Parathyroid adenoma (tissue), 2 donors: ENCODE measurements around the gene LAMTOR3.

ENCODE experiments used
- H2AFZ ChIP-seq: fragments of 300-600 bp; sonication (generic); one replicate; pipeline ENCODE4 v1.7.0; 2017; ENCODE audit warnings: antibody characterized with exemption, mild to moderate bottlenecking
- H3K27ac ChIP-seq: fragments of 300-600 bp; sonication (generic); one replicate; pipeline ENCODE4 v1.7.0; 2017
- H3K27me3 ChIP-seq: fragments of 300-600 bp; sonication (generic); one replicate; pipeline ENCODE4 v1.7.0; 2017; ENCODE audit warnings: low read length; ENCODE audit not compliant: control insufficient read depth, insufficient read depth
- H3K36me3 ChIP-seq: fragments of 300-600 bp; sonication (generic); one replicate; pipeline ENCODE4 v1.7.0; 2017; ENCODE audit warnings: low read length; ENCODE audit not compliant: control insufficient read depth, insufficient read depth
- H3K4me1 ChIP-seq: fragments of 300-600 bp; sonication (generic); one replicate; pipeline ENCODE4 v1.7.0; 2017; ENCODE audit warnings: control low read depth
- H3K4me2 ChIP-seq: fragments of 300-600 bp; sonication (generic); one replicate; pipeline ENCODE4 v1.7.0; 2017; ENCODE audit warnings: low read length
- H3K4me3 ChIP-seq: fragments of 300-600 bp; sonication (generic); one replicate; pipeline ENCODE4 v1.7.0; 2017; ENCODE audit warnings: low read depth, low read length
- H3K79me2 ChIP-seq: fragments of 300-600 bp; sonication (generic); one replicate; pipeline ENCODE4 v1.7.0; 2017; ENCODE audit warnings: control low read depth
- H3K9ac ChIP-seq: fragments of 300-600 bp; sonication (generic); one replicate; pipeline ENCODE4 v1.7.0; 2017; ENCODE audit warnings: mild to moderate bottlenecking
- H3K9me3 ChIP-seq: fragments of 300-600 bp; sonication (generic); one replicate; pipeline ENCODE4 v1.7.0; 2017; ENCODE audit warnings: low read length; ENCODE audit not compliant: control insufficient read depth
- CTCF ChIP-seq: fragments of 300-600 bp; sonication (generic); IDR thresholded peaks from one replicate; pipeline ENCODE4 v1.7.0; 2017; ENCODE audit warnings: antibody characterized with exemption, mild to moderate bottlenecking
- donor health status: primary hyperparathyroidism.

LAMTOR3 gene

GRCh38 chr4:99841129-99841528 is 53.1 kb downstream of the LAMTOR3 start:
- H3K27ac ChIP-seq, result no peak overlapping the region
- no peak overlapping the region for H3K4me2 ChIP-seq
- no peaks in the 10 kb centered on the region for H3K27me3 ChIP-seq
- no peaks in the 10 kb centered on the region for H3K79me2 ChIP-seq
- no peak for TF ChIP-seq CTCF
- no peaks in the 10 kb centered on the region for H3K4me1 ChIP-seq
- H3K9me3 ChIP-seq, result no peaks in the 10 kb centered on the region
- no peak overlapping the region for H3K9ac ChIP-seq
- no peak overlapping the region for H3K4me3 ChIP-seq
- H2AFZ ChIP-seq, result no peak overlapping the region
- no peaks in the 10 kb centered on the region for H3K36me3 ChIP-seq

GRCh38 chr4:99838927-99839326 is 55.3 kb downstream of the LAMTOR3 start:
- Histone ChIP-seq H3K4me3 (no peak overlapping the region), H3K4me1 (no peaks in the 10 kb centered on the region), H3K27me3 (no peaks in the 10 kb centered on the region), H3K9ac (no peak overlapping the region), H3K36me3 (no peaks in the 10 kb centered on the region), H3K9me3 (no peaks in the 10 kb centered on the region), H3K27ac (no peak overlapping the region), H3K4me2 (no peak overlapping the region), H2AFZ (no peak overlapping the region), H3K79me2 (no peaks in the 10 kb centered on the region)
- no peak for TF ChIP-seq CTCF

- Histone ChIP-seq H3K36me3 (no peaks in the 10 kb centered on the region), H3K79me2 (no peaks in the 10 kb centered on the region), H3K4me1 (no peaks in the 10 kb centered on the region), H3K4me3 (no peak overlapping the region), H2AFZ (no peak overlapping the region), H3K27me3 (no peaks in the 10 kb centered on the region), H3K27ac (no peak overlapping the region), H3K9ac (no peak overlapping the region), H3K9me3 (no peaks in the 10 kb centered on the region), H3K4me2 (no peak overlapping the region)
- no peak for TF ChIP-seq CTCF
Observed at GRCh38 chr4:99835942-99836341, 58.3 kb downstream of the LAMTOR3 start.

- no peak overlapping the region for H3K4me3 ChIP-seq
- H2AFZ ChIP-seq, result no peak overlapping the region
- no peak overlapping the region for H3K4me2 ChIP-seq
- H3K79me2 ChIP-seq, result no peaks in the 10 kb centered on the region
- TF ChIP-seq CTCF, result no peak
- H3K36me3 ChIP-seq, result no peaks in the 10 kb centered on the region
- no peak overlapping the region for H3K9ac ChIP-seq
- no peaks in the 10 kb centered on the region for H3K27me3 ChIP-seq
- no peak overlapping the region for H3K27ac ChIP-seq
- H3K9me3 ChIP-seq, result no peaks in the 10 kb centered on the region
- no peaks in the 10 kb centered on the region for H3K4me1 ChIP-seq
Observed at GRCh38 chr4:99834569-99834968, 59.7 kb downstream of the LAMTOR3 start.

- H3K4me2 ChIP-seq, result no peak overlapping the region
- H3K4me3 ChIP-seq, result no peak overlapping the region
- TF ChIP-seq CTCF, result no peak
- H3K27me3 ChIP-seq, result no peaks in the 10 kb centered on the region
- no peak overlapping the region for H3K27ac ChIP-seq
- no peaks in the 10 kb centered on the region for H3K9me3 ChIP-seq
- no peaks in the 10 kb centered on the region for H3K36me3 ChIP-seq
- H2AFZ ChIP-seq, result no peak overlapping the region
- no peaks in the 10 kb centered on the region for H3K79me2 ChIP-seq
- no peak overlapping the region for H3K9ac ChIP-seq
- H3K4me1 ChIP-seq, result no peaks in the 10 kb centered on the region
Observed at GRCh38 chr4:99833756-99834155, 60.5 kb downstream of the LAMTOR3 start.
